GM23338 (cell line): ENCODE results near the gene PREB. TPM values are rescaled to one million over a fixed set of nuclear protein-coding genes. Genes with fewer than 3 reads are reported as not detected.
A peak's percentile ranks its signal among the peaks of the same experiment; 100 is the strongest.

Experiments
- ATAC-seq: fragments of 200-7000 bp; cut with Tn5 transposase; 3 replicates; pipeline ENCODE4 v1.9.1; 2020
- DNase-seq: peaks from one replicate; pipeline ENCODE4 v3.0.0-alpha.2; 2015; ENCODE audit warnings: low spot score
- H2AFZ ChIP-seq: fragments of 200-600 bp; sonication (generic); 2 replicates; pipeline ENCODE4 v1.8.0; 2016; ENCODE audit warnings: antibody characterized with exemption, mild to moderate bottlenecking, moderate library complexity
- H3F3A ChIP-seq: fragments of 200-600 bp; sonication (generic); replicated peaks from 2 replicates; pipeline ENCODE4 v1.8.0; 2017; ENCODE audit warnings: antibody characterized with exemption, mixed run types, low read depth
- H3K27ac ChIP-seq: fragments of 200-600 bp; sonication (generic); 2 replicates; pipeline ENCODE4 v1.6.1; 2016; ENCODE audit warnings: low read depth
- H3K27me3 ChIP-seq: fragments of 200-600 bp; sonication (generic); 2 replicates; pipeline ENCODE4 v1.8.0; 2016; ENCODE audit warnings: mild to moderate bottlenecking, mixed run types, moderate library complexity; ENCODE audit not compliant: insufficient read depth
- H3K36me3 ChIP-seq: fragments of 200-600 bp; sonication (generic); 2 replicates; pipeline ENCODE4 v1.8.0; 2016; ENCODE audit warnings: mild to moderate bottlenecking; ENCODE audit not compliant: insufficient read depth
- H3K4me1 ChIP-seq: fragments of 200-600 bp; sonication (generic); 2 replicates; pipeline ENCODE4 v1.8.0; 2016; ENCODE audit warnings: mild to moderate bottlenecking, moderate library complexity; ENCODE audit not compliant: insufficient read depth
- H3K4me2 ChIP-seq: fragments of 200-600 bp; sonication (generic); 2 replicates; pipeline ENCODE4 v1.7.1; 2017; ENCODE audit warnings: mixed run types
- H3K4me3 ChIP-seq: fragments of 200-600 bp; sonication (generic); 2 replicates; pipeline ENCODE4 v1.6.1; 2016; ENCODE audit warnings: mixed run types
- H3K79me2 ChIP-seq: fragments of 200-600 bp; sonication (generic); replicated peaks from 2 replicates; pipeline ENCODE4 v1.8.0; 2017; ENCODE audit warnings: mild to moderate bottlenecking; ENCODE audit not compliant: insufficient read depth
- H3K9me2 ChIP-seq: fragments of 200-600 bp; sonication (generic); 2 replicates; pipeline ENCODE4 v1.8.0; 2017; ENCODE audit not compliant: insufficient read depth
- H4K20me1 ChIP-seq: fragments of 200-600 bp; sonication (generic); replicated peaks from 2 replicates; pipeline ENCODE4 v1.8.0; 2017; ENCODE audit warnings: mild to moderate bottlenecking; ENCODE audit not compliant: insufficient read depth
- H3K27ac Mint-ChIP-seq: 2 replicates; pipeline ENCODE4 v1.8.0; 2020; ENCODE audit warnings: inconsistent platforms, mild to moderate bottlenecking, moderate library complexity, mixed read lengths
- H3K27me3 Mint-ChIP-seq: 3 replicates; pipeline ENCODE4 v1.8.0; 2022; ENCODE audit warnings: low read depth, mild to moderate bottlenecking, moderate library complexity, mixed read lengths, inconsistent platforms; ENCODE audit not compliant: insufficient read depth, poor library complexity
- H3K36me3 Mint-ChIP-seq: 3 replicates; pipeline ENCODE4 v1.8.0; 2021; ENCODE audit warnings: low read depth, mild to moderate bottlenecking, inconsistent platforms, moderate library complexity, mixed read lengths
- H3K4me1 Mint-ChIP-seq: 3 replicates; pipeline ENCODE4 v1.8.0; 2020; ENCODE audit warnings: mild to moderate bottlenecking, inconsistent platforms, mixed read lengths
- H3K4me3 Mint-ChIP-seq: 3 replicates; pipeline ENCODE4 v1.8.0; 2021; ENCODE audit warnings: moderate library complexity, mild to moderate bottlenecking, inconsistent platforms, mixed read lengths
- H3K9me3 Mint-ChIP-seq: 3 replicates; pipeline ENCODE4 v1.8.0; 2020; ENCODE audit warnings: moderate library complexity, mild to moderate bottlenecking, inconsistent platforms, mixed read lengths
- CREB1 ChIP-seq: fragments of 250-450 bp; sonication (Bioruptor Pico); IDR thresholded peaks from 2 replicates; pipeline ENCODE4 v1.5.0; 2020; ENCODE audit warnings: low read depth, mild to moderate bottlenecking, moderate library complexity
- EZH2 ChIP-seq: fragments of 200-600 bp; sonication (generic); IDR thresholded peaks from one replicate; pipeline ENCODE4 v1.8.0; 2017; ENCODE audit warnings: antibody characterized with exemption, mild to moderate bottlenecking, low read depth; ENCODE audit not compliant: unreplicated experiment
- EZH2phosphoT487 ChIP-seq: fragments of 200-600 bp; sonication (generic); IDR thresholded peaks from one replicate; pipeline ENCODE4 v1.8.1; 2018; ENCODE audit warnings: antibody characterized with exemption; ENCODE audit not compliant: unreplicated experiment
- JUNB ChIP-seq: IDR thresholded peaks from one replicate; pipeline ENCODE4 v1.6.1; 2016; ENCODE audit warnings: antibody characterized with exemption; ENCODE audit not compliant: unreplicated experiment
- NANOG ChIP-seq: IDR thresholded peaks from 2 replicates; pipeline ENCODE4 v1.6.1; 2016; ENCODE audit warnings: antibody characterized with exemption, borderline replicate concordance
- POLR2AphosphoS5 ChIP-seq: IDR thresholded peaks from 2 replicates; pipeline ENCODE4 v1.6.1; 2016; ENCODE audit warnings: antibody characterized with exemption, low read depth
- STAT1 ChIP-seq: IDR thresholded peaks from one replicate; pipeline ENCODE4 v1.6.1; 2016; ENCODE audit warnings: antibody characterized with exemption; ENCODE audit not compliant: unreplicated experiment
- ZNF114 ChIP-seq: fragments of 250-450 bp; sonication (Bioruptor Pico); IDR thresholded peaks from 2 replicates; pipeline ENCODE4 v1.5.0; 2020; ENCODE audit warnings: mild to moderate bottlenecking, moderate library complexity
- ZNF331 ChIP-seq: fragments of 250-450 bp; sonication (Bioruptor Pico); IDR thresholded peaks from 2 replicates; pipeline ENCODE4 v1.5.0; 2020; ENCODE audit warnings: low read depth, mild to moderate bottlenecking, moderate library complexity
- polyA plus RNA-seq: library from polyadenylated mRNA; unstranded; fragments of >200 nt; fragmentation: Nextera tagmentation; extraction: Ambion mirVana; gene quantifications from 2 replicates; pipeline ENCODE4 v1.2.1, GENCODE V29; 2016
- total RNA-seq: library from RNA; depleted of rRNA; stranded (reverse); fragments of >200 nt; shearing (Covaris generic); gene quantifications from 2 replicates; pipeline ENCODE4 v1.2.3, GENCODE V29; 2014
- TF ChIP-seq, protein P1 (sequence below), 2 experiments: fragments of 200-600 bp in 1 of 2; sonication (generic) in 1 of 2; conservative IDR thresholded peaks; 2 replicates each; pipeline versions ENCODE4 v1.5.1 to v1.6.1; 2016 to 2017; ENCODE audit warnings: antibody characterized with exemption in 2 of 2, low read depth in 2 of 2, mild to moderate bottlenecking in 2 of 2, moderate library complexity in 1 of 2
- TF ChIP-seq, protein P2 (sequence below): IDR thresholded peaks from one replicate; pipeline ENCODE4 v1.6.1; 2018; ENCODE audit warnings: antibody characterized with exemption; ENCODE audit not compliant: unreplicated experiment
- TF ChIP-seq, protein P3 (sequence below): IDR thresholded peaks from 2 replicates; pipeline ENCODE4 v1.6.1; 2016; ENCODE audit warnings: antibody characterized with exemption
- TF ChIP-seq, protein P4 (sequence below): fragments of 250-450 bp; sonication (Bioruptor Pico); IDR thresholded peaks from 2 replicates; pipeline ENCODE4 v1.5.0; 2020; ENCODE audit warnings: mild to moderate bottlenecking, moderate library complexity

PREB gene
- total and polyA plus RNA-seq, 2 experiments from 2014 or later: 41.2 to 79.7 TPM

DNA sequence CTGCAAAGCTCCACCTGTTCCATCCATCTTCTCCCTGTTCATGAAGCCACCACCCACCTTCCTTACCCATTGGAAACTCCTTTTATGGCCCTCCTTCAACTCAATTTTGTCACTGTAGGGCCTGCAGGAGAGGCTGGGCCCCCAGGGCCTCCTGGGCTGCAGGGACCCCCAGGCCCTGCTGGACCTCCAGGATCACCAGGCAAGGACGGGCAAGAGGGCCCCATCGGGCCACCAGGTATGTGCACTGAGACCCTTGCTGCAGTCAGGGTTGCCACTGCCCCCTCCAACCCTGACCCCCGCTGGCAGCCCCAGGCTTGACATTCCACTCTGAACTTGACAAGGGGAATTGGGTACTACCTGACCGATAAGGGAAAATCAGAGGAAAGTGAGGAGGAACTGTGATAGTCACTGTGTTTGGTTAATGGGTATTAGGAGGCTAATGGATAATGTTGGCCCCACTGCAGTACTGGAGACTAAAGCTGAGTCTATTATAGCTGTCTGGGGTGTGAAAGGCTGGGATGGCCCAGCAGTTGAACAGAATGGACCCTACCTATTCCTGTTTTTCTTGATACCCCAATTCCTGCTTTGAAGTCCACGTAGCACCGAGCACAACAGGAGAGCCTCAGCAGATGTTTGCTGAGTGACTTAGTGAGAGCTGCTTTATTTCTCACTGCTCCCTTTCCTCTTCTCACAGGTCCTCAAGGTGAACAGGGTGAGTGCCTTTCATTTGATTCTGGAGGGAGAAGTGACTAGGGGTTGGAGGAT, 50.0 kb downstream of the PREB start:
- H4K20me1 ChIP-seq: no peaks in the 10 kb centered on the region
- Mint-ChIP-seq H3K4me1 (peaks cover 39% of the 10 kb centered on the region), H3K9me3 (no peaks in the 10 kb centered on the region; the same call in 2 of the 3 replicates), H3K27ac (peak overlapping the region; percentile 84), H3K4me3 (peak overlapping the region; percentile 21; the same call in 1 of the 3 replicates), H3K27me3 (peaks cover 29% of the 10 kb centered on the region), H3K36me3 (no peaks in the 10 kb centered on the region)
- DNase-seq: no peak
- peaks cover 16% of the 10 kb centered on the region for H3K27me3 ChIP-seq
- ATAC-seq: no peak
- H3K4me2 ChIP-seq: no peak overlapping the region
- H3K4me3 ChIP-seq: no peak overlapping the region
- peaks cover 8% of the 10 kb centered on the region; the same call in 1 of the 2 replicates for H3F3A ChIP-seq
- TF ChIP-seq, protein P1, sequence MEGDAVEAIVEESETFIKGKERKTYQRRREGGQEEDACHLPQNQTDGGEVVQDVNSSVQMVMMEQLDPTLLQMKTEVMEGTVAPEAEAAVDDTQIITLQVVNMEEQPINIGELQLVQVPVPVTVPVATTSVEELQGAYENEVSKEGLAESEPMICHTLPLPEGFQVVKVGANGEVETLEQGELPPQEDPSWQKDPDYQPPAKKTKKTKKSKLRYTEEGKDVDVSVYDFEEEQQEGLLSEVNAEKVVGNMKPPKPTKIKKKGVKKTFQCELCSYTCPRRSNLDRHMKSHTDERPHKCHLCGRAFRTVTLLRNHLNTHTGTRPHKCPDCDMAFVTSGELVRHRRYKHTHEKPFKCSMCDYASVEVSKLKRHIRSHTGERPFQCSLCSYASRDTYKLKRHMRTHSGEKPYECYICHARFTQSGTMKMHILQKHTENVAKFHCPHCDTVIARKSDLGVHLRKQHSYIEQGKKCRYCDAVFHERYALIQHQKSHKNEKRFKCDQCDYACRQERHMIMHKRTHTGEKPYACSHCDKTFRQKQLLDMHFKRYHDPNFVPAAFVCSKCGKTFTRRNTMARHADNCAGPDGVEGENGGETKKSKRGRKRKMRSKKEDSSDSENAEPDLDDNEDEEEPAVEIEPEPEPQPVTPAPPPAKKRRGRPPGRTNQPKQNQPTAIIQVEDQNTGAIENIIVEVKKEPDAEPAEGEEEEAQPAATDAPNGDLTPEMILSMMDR (conservative IDR thresholded peaks at IDR 0.05; ENCODE audit: low read depth in 2 of 2): no peak
- TF ChIP-seq EZH2 (no peak), CREB1 (CRISPR knock-in tag) (no peak), ZNF114 (CRISPR knock-in tag) (no peak), NANOG (no peak), ZNF331 (no peak), POLR2AphosphoS5 (no peak), JUNB (no peak), EZH2phosphoT487 (no peak), STAT1 (no peak)
- TF ChIP-seq, protein P2, sequence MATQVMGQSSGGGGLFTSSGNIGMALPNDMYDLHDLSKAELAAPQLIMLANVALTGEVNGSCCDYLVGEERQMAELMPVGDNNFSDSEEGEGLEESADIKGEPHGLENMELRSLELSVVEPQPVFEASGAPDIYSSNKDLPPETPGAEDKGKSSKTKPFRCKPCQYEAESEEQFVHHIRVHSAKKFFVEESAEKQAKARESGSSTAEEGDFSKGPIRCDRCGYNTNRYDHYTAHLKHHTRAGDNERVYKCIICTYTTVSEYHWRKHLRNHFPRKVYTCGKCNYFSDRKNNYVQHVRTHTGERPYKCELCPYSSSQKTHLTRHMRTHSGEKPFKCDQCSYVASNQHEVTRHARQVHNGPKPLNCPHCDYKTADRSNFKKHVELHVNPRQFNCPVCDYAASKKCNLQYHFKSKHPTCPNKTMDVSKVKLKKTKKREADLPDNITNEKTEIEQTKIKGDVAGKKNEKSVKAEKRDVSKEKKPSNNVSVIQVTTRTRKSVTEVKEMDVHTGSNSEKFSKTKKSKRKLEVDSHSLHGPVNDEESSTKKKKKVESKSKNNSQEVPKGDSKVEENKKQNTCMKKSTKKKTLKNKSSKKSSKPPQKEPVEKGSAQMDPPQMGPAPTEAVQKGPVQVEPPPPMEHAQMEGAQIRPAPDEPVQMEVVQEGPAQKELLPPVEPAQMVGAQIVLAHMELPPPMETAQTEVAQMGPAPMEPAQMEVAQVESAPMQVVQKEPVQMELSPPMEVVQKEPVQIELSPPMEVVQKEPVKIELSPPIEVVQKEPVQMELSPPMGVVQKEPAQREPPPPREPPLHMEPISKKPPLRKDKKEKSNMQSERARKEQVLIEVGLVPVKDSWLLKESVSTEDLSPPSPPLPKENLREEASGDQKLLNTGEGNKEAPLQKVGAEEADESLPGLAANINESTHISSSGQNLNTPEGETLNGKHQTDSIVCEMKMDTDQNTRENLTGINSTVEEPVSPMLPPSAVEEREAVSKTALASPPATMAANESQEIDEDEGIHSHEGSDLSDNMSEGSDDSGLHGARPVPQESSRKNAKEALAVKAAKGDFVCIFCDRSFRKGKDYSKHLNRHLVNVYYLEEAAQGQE: no peak
- TF ChIP-seq, protein P3, sequence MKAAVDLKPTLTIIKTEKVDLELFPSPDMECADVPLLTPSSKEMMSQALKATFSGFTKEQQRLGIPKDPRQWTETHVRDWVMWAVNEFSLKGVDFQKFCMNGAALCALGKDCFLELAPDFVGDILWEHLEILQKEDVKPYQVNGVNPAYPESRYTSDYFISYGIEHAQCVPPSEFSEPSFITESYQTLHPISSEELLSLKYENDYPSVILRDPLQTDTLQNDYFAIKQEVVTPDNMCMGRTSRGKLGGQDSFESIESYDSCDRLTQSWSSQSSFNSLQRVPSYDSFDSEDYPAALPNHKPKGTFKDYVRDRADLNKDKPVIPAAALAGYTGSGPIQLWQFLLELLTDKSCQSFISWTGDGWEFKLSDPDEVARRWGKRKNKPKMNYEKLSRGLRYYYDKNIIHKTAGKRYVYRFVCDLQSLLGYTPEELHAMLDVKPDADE: no peak
- TF ChIP-seq, protein P4, sequence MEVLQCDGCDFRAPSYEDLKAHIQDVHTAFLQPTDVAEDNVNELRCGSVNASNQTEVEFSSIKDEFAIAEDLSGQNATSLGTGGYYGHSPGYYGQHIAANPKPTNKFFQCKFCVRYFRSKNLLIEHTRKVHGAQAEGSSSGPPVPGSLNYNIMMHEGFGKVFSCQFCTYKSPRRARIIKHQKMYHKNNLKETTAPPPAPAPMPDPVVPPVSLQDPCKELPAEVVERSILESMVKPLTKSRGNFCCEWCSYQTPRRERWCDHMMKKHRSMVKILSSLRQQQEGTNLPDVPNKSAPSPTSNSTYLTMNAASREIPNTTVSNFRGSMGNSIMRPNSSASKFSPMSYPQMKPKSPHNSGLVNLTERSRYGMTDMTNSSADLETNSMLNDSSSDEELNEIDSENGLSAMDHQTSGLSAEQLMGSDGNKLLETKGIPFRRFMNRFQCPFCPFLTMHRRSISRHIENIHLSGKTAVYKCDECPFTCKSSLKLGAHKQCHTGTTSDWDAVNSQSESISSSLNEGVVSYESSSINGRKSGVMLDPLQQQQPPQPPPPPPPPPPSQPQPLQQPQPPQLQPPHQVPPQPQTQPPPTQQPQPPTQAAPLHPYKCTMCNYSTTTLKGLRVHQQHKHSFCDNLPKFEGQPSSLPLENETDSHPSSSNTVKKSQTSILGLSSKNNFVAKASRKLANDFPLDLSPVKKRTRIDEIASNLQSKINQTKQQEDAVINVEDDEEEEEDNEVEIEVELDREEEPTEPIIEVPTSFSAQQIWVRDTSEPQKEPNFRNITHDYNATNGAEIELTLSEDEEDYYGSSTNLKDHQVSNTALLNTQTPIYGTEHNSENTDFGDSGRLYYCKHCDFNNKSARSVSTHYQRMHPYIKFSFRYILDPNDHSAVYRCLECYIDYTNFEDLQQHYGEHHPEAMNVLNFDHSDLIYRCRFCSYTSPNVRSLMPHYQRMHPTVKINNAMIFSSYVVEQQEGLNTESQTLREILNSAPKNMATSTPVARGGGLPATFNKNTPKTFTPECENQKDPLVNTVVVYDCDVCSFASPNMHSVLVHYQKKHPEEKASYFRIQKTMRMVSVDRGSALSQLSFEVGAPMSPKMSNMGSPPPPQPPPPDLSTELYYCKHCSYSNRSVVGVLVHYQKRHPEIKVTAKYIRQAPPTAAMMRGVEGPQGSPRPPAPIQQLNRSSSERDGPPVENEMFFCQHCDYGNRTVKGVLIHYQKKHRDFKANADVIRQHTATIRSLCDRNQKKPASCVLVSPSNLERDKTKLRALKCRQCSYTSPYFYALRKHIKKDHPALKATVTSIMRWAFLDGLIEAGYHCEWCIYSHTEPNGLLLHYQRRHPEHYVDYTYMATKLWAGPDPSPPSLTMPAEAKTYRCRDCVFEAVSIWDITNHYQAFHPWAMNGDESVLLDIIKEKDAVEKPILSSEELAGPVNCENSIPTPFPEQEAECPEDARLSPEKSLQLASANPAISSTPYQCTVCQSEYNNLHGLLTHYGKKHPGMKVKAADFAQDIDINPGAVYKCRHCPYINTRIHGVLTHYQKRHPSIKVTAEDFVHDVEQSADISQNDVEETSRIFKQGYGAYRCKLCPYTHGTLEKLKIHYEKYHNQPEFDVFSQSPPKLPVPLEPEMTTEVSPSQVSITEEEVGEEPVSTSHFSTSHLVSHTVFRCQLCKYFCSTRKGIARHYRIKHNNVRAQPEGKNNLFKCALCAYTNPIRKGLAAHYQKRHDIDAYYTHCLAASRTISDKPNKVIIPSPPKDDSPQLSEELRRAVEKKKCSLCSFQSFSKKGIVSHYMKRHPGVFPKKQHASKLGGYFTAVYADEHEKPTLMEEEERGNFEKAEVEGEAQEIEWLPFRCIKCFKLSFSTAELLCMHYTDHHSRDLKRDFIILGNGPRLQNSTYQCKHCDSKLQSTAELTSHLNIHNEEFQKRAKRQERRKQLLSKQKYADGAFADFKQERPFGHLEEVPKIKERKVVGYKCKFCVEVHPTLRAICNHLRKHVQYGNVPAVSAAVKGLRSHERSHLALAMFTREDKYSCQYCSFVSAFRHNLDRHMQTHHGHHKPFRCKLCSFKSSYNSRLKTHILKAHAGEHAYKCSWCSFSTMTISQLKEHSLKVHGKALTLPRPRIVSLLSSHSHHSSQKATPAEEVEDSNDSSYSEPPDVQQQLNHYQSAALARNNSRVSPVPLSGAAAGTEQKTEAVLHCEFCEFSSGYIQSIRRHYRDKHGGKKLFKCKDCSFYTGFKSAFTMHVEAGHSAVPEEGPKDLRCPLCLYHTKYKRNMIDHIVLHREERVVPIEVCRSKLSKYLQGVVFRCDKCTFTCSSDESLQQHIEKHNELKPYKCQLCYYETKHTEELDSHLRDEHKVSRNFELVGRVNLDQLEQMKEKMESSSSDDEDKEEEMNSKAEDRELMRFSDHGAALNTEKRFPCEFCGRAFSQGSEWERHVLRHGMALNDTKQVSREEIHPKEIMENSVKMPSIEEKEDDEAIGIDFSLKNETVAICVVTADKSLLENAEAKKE: no peak
- H2AFZ ChIP-seq: no peak overlapping the region
- H3K36me3 ChIP-seq: no peaks in the 10 kb centered on the region
- no peaks in the 10 kb centered on the region for H3K79me2 ChIP-seq
- no peaks in the 10 kb centered on the region for H3K9me2 ChIP-seq
- peaks cover 15% of the 10 kb centered on the region for H3K4me1 ChIP-seq
- no peak overlapping the region for H3K27ac ChIP-seq
